HT1080 (cell line): Measurements from ENCODE around the gene LRRC2. TPM values are rescaled to one million over a fixed set of nuclear protein-coding genes. Genes with fewer than 3 reads are reported as not detected.
A peak's percentile ranks its signal among the peaks of the same experiment; 100 is the strongest.

Experiments used
- DNase-seq: peaks from one replicate; pipeline ENCODE4 v3.0.0-alpha.2; 2015; ENCODE audit warnings: low read depth
- total RNA-seq: library from RNA; depleted of rRNA; stranded (reverse); fragments of >200 nt; shearing (Covaris generic); gene quantifications from 2 replicates; pipeline ENCODE4 v1.2.3, GENCODE V29; 2014; rRNA removed

LRRC2 gene
- total RNA-seq, 1 experiment from 2014 or later = 0.19 TPM

GRCh38 chr3:46482632-46483350, 83.3 kb downstream of the LRRC2 start:
- peak; percentile 93 for DNase-seq

GRCh38 chr3:46481636-46482035, 84.5 kb downstream of the LRRC2 start:
- no peak for DNase-seq

GRCh38 chr3:46480491-46481195, 85.5 kb downstream of the LRRC2 start:
- DNase-seq = no peak

- peak; percentile 62 for DNase-seq
Measured at GRCh38 chr3:46479696-46480095, 86.4 kb downstream of the LRRC2 start.

- DNase-seq = no peak
Measured at GRCh38 chr3:46479021-46479420, 87.1 kb downstream of the LRRC2 start.

GRCh38 chr3:46478341-46478740, 87.8 kb downstream of the LRRC2 start:
- DNase-seq = no peak

- DNase-seq = no peak
Measured at GRCh38 chr3:46477756-46478155, 88.3 kb downstream of the LRRC2 start.

GRCh38 chr3:46477145-46477544, 89.0 kb downstream of the LRRC2 start:
- DNase-seq = no peak

GRCh38 chr3:46472736-46473135, 93.4 kb downstream of the LRRC2 start:
- no peak for DNase-seq

GRCh38 chr3:46471371-46471914, 94.7 kb downstream of the LRRC2 start:
- no peak for DNase-seq

GRCh38 chr3:46470831-46471230, 95.3 kb downstream of the LRRC2 start:
- no peak for DNase-seq

- no peak for DNase-seq
Measured at GRCh38 chr3:46469680-46470357, 96.3 kb downstream of the LRRC2 start.

- no peak for DNase-seq
Measured at GRCh38 chr3:46468753-46469600, 97.1 kb downstream of the LRRC2 start.

GRCh38 chr3:46467562-46467961, 98.5 kb downstream of the LRRC2 start:
- DNase-seq = no peak

GRCh38 chr3:46466871-46467403, 99.2 kb downstream of the LRRC2 start:
- DNase-seq = no peak

GRCh38 chr3:46466273-46466672, 99.8 kb downstream of the LRRC2 start:
- DNase-seq = no peak

Other genes starting within 250 kb of the LRRC2 start
- not detected in 2 replicates for gene CCR2, start 212.2 kb downstream of the LRRC2 start, total RNA-seq
- not detected in 2 replicates for gene CCR5, start 195.4 kb downstream of the LRRC2 start, total RNA-seq
- 2.6 and 3.7 TPM in 2 replicates for gene CCRL2, start 159.0 kb downstream of the LRRC2 start, total RNA-seq
- 0.16 and 0.63 TPM in 2 replicates for gene LTF, start 101.4 kb downstream of the LRRC2 start, total RNA-seq
- gene RTP3, start 68.3 kb downstream of the LRRC2 start, total RNA-seq = not detected in 2 replicates
- gene FAM240A, start 46.2 kb upstream of the LRRC2 start, total RNA-seq = not detected in 2 replicates
- 3.9 and 4.2 TPM in 2 replicates for gene ALS2CL, start 127.4 kb upstream of the LRRC2 start, total RNA-seq
- gene TMIE, start 135.1 kb upstream of the LRRC2 start, total RNA-seq = not detected in 2 replicates
- not detected in 2 replicates for gene PRSS50, start 151.6 kb upstream of the LRRC2 start, total RNA-seq